ENCODE data around the gene NR1I2.

DNA sequence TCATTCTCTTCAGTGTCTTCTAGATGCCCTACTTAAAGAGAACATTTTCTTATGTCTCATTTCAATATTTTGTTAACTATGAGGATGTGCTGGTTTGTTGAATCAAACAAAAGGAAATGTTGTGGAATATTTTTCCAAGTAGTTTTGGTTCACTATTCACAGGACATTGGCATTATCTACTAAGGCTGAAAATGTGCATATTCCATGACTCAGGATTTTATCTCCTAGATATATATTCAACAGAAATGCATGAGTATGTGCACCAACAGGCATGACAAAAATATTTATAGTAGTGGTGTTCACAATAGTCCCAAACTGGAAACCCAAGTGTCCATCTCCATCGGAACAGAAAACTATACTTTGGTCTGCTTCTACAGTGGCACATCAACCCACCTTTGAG is 16.7 kb upstream of the NR1I2 start:
- TF ChIP-seq, protein P1, sequence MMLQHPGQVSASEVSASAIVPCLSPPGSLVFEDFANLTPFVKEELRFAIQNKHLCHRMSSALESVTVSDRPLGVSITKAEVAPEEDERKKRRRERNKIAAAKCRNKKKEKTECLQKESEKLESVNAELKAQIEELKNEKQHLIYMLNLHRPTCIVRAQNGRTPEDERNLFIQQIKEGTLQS (IDR thresholded peaks at IDR 0.05): no peak
- TF ChIP-seq, protein P2, sequence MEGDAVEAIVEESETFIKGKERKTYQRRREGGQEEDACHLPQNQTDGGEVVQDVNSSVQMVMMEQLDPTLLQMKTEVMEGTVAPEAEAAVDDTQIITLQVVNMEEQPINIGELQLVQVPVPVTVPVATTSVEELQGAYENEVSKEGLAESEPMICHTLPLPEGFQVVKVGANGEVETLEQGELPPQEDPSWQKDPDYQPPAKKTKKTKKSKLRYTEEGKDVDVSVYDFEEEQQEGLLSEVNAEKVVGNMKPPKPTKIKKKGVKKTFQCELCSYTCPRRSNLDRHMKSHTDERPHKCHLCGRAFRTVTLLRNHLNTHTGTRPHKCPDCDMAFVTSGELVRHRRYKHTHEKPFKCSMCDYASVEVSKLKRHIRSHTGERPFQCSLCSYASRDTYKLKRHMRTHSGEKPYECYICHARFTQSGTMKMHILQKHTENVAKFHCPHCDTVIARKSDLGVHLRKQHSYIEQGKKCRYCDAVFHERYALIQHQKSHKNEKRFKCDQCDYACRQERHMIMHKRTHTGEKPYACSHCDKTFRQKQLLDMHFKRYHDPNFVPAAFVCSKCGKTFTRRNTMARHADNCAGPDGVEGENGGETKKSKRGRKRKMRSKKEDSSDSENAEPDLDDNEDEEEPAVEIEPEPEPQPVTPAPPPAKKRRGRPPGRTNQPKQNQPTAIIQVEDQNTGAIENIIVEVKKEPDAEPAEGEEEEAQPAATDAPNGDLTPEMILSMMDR (IDR thresholded peaks at IDR 0.05; ENCODE audit: low read depth, low read length, missing input control): no peak
- TF ChIP-seq TAF1 (conservative IDR thresholded peaks at IDR 0.05): no peak
- no peak for TF ChIP-seq GABPA (IDR thresholded peaks at IDR 0.05 in 1 of 2, conservative IDR thresholded peaks at IDR 0.05 in 1 of 2)
- TF ChIP-seq, protein P3, sequence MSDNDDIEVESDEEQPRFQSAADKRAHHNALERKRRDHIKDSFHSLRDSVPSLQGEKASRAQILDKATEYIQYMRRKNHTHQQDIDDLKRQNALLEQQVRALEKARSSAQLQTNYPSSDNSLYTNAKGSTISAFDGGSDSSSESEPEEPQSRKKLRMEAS (IDR thresholded peaks at IDR 0.05): no peak
- no peak for TF ChIP-seq JUND (IDR thresholded peaks at IDR 0.05)
- TF ChIP-seq NR2F2 (IDR thresholded peaks at IDR 0.05): no peak
- no peak for TF ChIP-seq HNF4A (conservative IDR thresholded peaks at IDR 0.05)

Measured in liver (tissue), 3 donors.